Common myeloid progenitor, CD34-positive (primary cell): ENCODE data around the gene CRIM1.

Experiments used
- CTCF ChIA-PET: fragments of 350-600 bp; sonication (Branson Sonifier 250); formaldehyde crosslinking; loops from one replicate; lab custom pipeline; 2021; ENCODE audit warnings: antibody characterized with exemption; lab: Charles Lee
- POLR2A ChIA-PET: fragments of 350-600 bp; sonication (Branson Sonifier 250); formaldehyde crosslinking; loops from one replicate; lab custom pipeline; 2021; ENCODE audit warnings: antibody characterized with exemption; lab: Charles Lee
- DNase-seq, 3 donors: peaks; one replicate each; pipeline versions ENCODE4 v3.0.0 to v3.0.0-alpha.2; 2013
- H3K27ac ChIP-seq, 2 experiments: 1 replicate in 1 of 2; 2 replicates in 1 of 2; pipeline ENCODE4 v1.7.0; 2013; ENCODE audit warnings: inconsistent platforms in 2 of 2, low read length in 2 of 2, mild to moderate bottlenecking in 2 of 2, low read depth in 1 of 2, moderate library complexity in 1 of 2; ENCODE audit not compliant: severe bottlenecking in 2 of 2, insufficient read depth in 1 of 2, poor library complexity in 1 of 2
- H3K27me3 ChIP-seq, 5 experiments: replicated peaks in 2 of 5; 1 replicate in 3 of 5; 2 replicates in 2 of 5; pipeline versions ENCODE4 v1.6.1 to v1.7.0; 2013; ENCODE audit warnings: low read length in 4 of 5, mild to moderate bottlenecking in 2 of 5, moderate library complexity in 2 of 5, inconsistent platforms in 1 of 5; ENCODE audit not compliant: insufficient read depth in 5 of 5, control insufficient read depth in 4 of 5
- H3K36me3 ChIP-seq, 4 experiments: 1 replicate in 2 of 4; 2 replicates in 2 of 4; pipeline versions ENCODE4 v1.6.1 to v1.7.0; 2013; ENCODE audit warnings: low read length in 3 of 4, control low read depth in 1 of 4, mild to moderate bottlenecking in 1 of 4; ENCODE audit not compliant: control insufficient read depth in 4 of 4, insufficient read depth in 4 of 4
- H3K4me1 ChIP-seq, 4 experiments: 1 replicate in 3 of 4; 2 replicates in 1 of 4; pipeline versions ENCODE4 v1.6.1 to v1.7.1; 2013; ENCODE audit warnings: low read length in 3 of 4, mild to moderate bottlenecking in 3 of 4, control low read depth in 1 of 4, inconsistent platforms in 1 of 4, moderate library complexity in 1 of 4; ENCODE audit not compliant: control insufficient read depth in 4 of 4, insufficient read depth in 4 of 4; ENCODE audit errors: control extremely low read depth in 1 of 4
- H3K4me3 ChIP-seq, 7 experiments: 1 replicate in 4 of 7; 2 replicates in 3 of 7; pipeline versions ENCODE4 v1.5.1 to v1.7.0; 2013; ENCODE audit warnings: mild to moderate bottlenecking in 7 of 7, low read length in 6 of 7, moderate library complexity in 6 of 7, inconsistent platforms in 2 of 7, low read depth in 2 of 7, control low read depth in 1 of 7; ENCODE audit not compliant: insufficient read depth in 4 of 7, control insufficient read depth in 1 of 7; ENCODE audit errors: extremely low read depth in 1 of 7
- H3K9me3 ChIP-seq, 5 experiments: 1 replicate in 4 of 5; 2 replicates in 1 of 5; pipeline versions ENCODE4 v1.6.1 to v1.7.1; 2013; ENCODE audit warnings: low read length in 4 of 5, mild to moderate bottlenecking in 2 of 5, inconsistent platforms in 1 of 5, low read depth in 1 of 5, moderate library complexity in 1 of 5; ENCODE audit not compliant: control insufficient read depth in 4 of 5, insufficient read depth in 2 of 5; ENCODE audit errors: control extremely low read depth in 1 of 5
- WGBS: methylation state at CpG from one replicate; pipeline ENCODE4 v1.1.5; 2013; ENCODE audit not compliant: insufficient coverage; 5-methylcytosine and 5-hydroxymethylcytosine counted together

Gene CRIM1

GRCh38 chr2:36487947-36488346 is 132.4 kb downstream of the CRIM1 start:
- no peaks in the 10 kb centered on the region for H3K9me3 ChIP-seq
- no peaks in the 10 kb centered on the region for H3K4me1 ChIP-seq
- POLR2A ChIA-PET = no interaction called here
- H3K36me3 ChIP-seq = peaks cover 0 to 5% (median 2%) of the 10 kb centered on the region in 4 experiments
- no peaks in the 10 kb centered on the region for H3K27me3 ChIP-seq
- CTCF ChIA-PET = interaction anchor here (1.4 kb wide), 1 partner anchor 55 kb away, joined by 5 read pairs; no protein-coding TSS in a partner anchor
- H3K4me3 ChIP-seq = no peak overlapping the region
- no peak for DNase-seq
- 100% methylated on average over 2 of the region's 4 CpGs for WGBS
- no peak overlapping the region for H3K27ac ChIP-seq

DNA sequence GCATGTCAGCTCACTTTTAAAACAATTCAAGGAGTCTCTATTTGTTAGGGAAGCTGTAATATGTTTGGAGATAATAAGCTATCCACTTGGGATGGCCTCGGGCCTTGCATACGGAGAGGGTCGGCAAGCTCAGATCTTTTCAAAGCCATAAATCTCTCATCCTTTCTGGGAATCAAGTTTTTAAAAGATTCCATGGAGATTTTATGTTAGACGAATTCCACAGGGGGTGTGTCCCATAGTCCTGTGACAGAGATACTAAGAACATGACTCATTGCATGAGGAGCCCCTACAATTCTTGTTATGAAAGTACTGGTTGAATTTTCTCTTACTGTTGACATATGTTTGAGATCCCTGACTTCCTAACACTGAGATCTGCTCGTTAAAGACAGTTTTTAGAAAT is 133.7 kb downstream of the CRIM1 start:
- ChIA-PET CTCF (interaction anchor here (1.3 to 1.4 kb wide), 2 partner anchors 17 to 57 kb away, joined by 3 to 5 read pairs; no protein-coding TSS in a partner anchor), POLR2A (no interaction called here)
- 86% methylated on average over 1 of the region's 5 CpGs for WGBS
- no peaks in the 10 kb centered on the region for H3K4me1 ChIP-seq
- no peaks in the 10 kb centered on the region for H3K27me3 ChIP-seq
- no peaks in the 10 kb centered on the region for H3K9me3 ChIP-seq
- peaks cover 0 to 3% (median 0%) of the 10 kb centered on the region in 4 experiments for H3K36me3 ChIP-seq
- no peak for DNase-seq
- H3K27ac ChIP-seq = no peak overlapping the region
- H3K4me3 ChIP-seq = no peak overlapping the region

- Histone ChIP-seq H3K4me1 (no peaks in the 10 kb centered on the region), H3K27me3 (no peaks in the 10 kb centered on the region), H3K27ac (no peak overlapping the region), H3K4me3 (no peak overlapping the region), H3K36me3 (no peaks in the 10 kb centered on the region), H3K9me3 (no peaks in the 10 kb centered on the region)
- POLR2A ChIA-PET = no interaction called here
- CTCF ChIA-PET = interaction anchor here (1.0 kb wide), 1 partner anchor 7 kb away, joined by 3 read pairs; no protein-coding TSS in a partner anchor
- DNase-seq = no peak
- 91% methylated on average over 2 of the region's 4 CpGs for WGBS
These were observed 135.2 kb downstream of the CRIM1 start for GRCh38 chr2:36490749-36491148.

- Histone ChIP-seq H3K9me3 (no peaks in the 10 kb centered on the region), H3K4me1 (no peaks in the 10 kb centered on the region), H3K36me3 (no peaks in the 10 kb centered on the region), H3K27me3 (no peaks in the 10 kb centered on the region), H3K4me3 (no peak overlapping the region), H3K27ac (no peak overlapping the region)
- ChIA-PET CTCF (no interaction called here), POLR2A (no interaction called here)
- WGBS = 100% methylated on average over 1 of the region's 6 CpGs
- DNase-seq = no peak
These were observed 136.8 kb downstream of the CRIM1 start for GRCh38 chr2:36492216-36492945.

GRCh38 chr2:36493306-36493705 is 137.7 kb downstream of the CRIM1 start:
- Histone ChIP-seq H3K27ac (no peak overlapping the region), H3K36me3 (no peaks in the 10 kb centered on the region), H3K4me1 (no peaks in the 10 kb centered on the region), H3K27me3 (no peaks in the 10 kb centered on the region), H3K4me3 (no peak overlapping the region), H3K9me3 (no peaks in the 10 kb centered on the region)
- ChIA-PET CTCF (interaction anchor here (0.9 to 1.2 kb wide), 3 partner anchors 13 to 140 kb away, joined by 3 to 4 read pairs (median 3); no protein-coding TSS in a partner anchor), POLR2A (no interaction called here)
- no peak for DNase-seq

DNA sequence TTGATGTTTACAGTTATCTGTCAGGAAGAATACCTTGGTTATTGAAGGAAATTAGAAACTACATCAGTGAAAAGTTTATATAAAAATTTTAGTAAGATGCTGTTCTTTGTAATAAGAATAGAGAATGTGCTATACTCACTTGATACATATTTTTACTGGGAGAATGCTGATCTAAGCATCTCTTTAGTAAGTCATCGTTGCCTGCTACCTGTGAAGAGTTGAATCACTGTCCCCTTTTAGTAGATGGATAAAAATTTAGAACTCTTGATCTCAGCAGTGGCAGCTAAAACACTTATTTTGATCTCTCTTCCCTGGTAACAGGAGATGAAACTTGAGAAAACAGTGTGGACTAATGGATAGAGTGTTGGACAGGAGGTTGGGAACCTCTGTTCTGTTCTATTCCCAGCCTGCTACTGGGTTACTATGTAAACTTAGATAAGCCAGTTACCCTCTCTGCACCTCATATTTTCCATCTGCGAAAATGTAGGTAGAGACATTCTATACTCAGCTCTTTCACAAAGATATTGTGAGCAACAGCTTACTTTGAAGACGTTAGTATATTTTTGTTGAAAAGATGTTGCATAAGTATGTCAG is 142.1 kb downstream of the CRIM1 start:
- 100% methylated on average over 1 of the region's 3 CpGs for WGBS
- CTCF ChIA-PET = interaction anchor here (1.0 to 1.3 kb wide), 3 partner anchors 8 to 9 kb away, joined by 3 to 5 read pairs (median 3); no protein-coding TSS in a partner anchor
- DNase-seq = no peak
- Histone ChIP-seq H3K4me1 (no peaks in the 10 kb centered on the region), H3K4me3 (no peak overlapping the region), H3K36me3 (peaks cover 0 to 7% (median 5%) of the 10 kb centered on the region in 4 experiments), H3K27ac (no peak overlapping the region), H3K27me3 (no peaks in the 10 kb centered on the region), H3K9me3 (no peaks in the 10 kb centered on the region)
- POLR2A ChIA-PET = no interaction called here
